HG02798 (cell line): Measurements from ENCODE around the gene SLC6A20.
"Not testable (repeated sequence)": the region's sequence is repeated elsewhere in the genome, so short reads cannot be mapped to it uniquely, and the experiment has no call there.

Experiments used
- ATAC-seq: cut with Tn5 transposase; IDR thresholded peaks from one replicate; pipeline ENCODE4 v1.9.1; 2021; ENCODE audit warnings: mild to moderate bottlenecking; ENCODE audit not compliant: unreplicated experiment, poor library complexity

SLC6A20 gene

GRCh38 chr3:45762647-45763302 is 33.6 kb downstream of the SLC6A20 start:
- no peak for ATAC-seq

DNA sequence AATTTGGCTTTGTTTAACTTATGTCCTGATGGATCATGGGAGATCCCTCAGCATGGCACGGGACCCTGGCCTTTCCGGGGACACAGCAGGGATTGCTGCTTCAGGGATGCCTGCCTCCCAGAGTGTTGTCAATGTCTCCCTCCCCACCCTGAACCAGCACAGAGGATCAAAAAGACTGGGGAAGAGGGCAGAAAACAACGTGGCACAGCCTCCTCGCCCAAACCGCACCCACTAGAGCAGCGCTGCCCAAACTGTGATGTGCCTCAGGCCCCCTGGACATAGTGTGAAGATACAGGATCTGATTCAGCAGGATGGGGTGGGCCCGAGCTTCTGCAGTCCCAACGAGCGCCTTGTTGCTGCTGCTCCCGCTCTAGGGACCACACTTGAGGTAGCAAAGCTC is 34.5 kb downstream of the SLC6A20 start:
- no peak for ATAC-seq

- no peak for ATAC-seq
These were observed 35.2 kb downstream of the SLC6A20 start for GRCh38 chr3:45760878-45761711.

- no peak for ATAC-seq
These were observed 36.5 kb downstream of the SLC6A20 start for GRCh38 chr3:45759851-45760250.

DNA sequence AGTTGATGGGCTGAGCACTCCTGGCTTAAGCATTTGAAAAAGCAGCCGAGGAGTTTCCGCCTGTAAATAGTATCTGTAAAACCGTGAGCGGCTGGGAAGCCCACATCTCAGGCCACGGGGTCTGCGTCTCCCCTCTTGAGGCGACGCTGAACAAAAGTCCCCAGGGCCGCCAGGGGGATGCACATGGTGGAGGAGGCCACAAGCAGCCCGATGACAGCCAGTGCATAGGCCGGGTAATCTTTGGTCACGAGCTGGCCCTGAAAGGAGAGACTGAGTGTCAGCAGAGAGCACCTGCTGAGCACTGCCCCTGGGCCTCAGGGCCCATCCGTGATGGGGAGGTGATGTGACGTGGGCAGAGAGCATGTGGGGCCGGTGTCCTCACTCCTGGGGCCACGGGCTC is 37.5 kb downstream of the SLC6A20 start:
- no peak for ATAC-seq

DNA sequence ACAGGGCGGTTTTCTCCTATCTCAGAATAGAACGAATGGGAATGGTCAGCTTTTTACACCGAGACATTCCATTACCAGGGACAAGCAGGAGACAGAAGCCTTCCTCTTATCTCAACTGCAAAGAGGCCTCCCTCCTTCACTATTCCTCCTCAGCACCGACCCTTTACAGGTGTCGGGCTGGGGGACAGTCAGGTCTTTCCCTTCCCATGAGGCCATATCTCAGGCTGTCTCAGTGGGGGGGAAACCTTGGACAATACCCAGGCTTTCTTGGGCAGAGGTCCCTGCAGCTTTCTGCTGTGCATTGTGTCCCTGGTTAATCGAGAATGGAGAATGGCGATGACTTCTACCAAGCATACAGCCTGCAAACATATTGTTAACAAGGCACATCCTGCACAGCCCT is 39.2 kb downstream of the SLC6A20 start:
- not testable (repeated sequence) for ATAC-seq

DNA sequence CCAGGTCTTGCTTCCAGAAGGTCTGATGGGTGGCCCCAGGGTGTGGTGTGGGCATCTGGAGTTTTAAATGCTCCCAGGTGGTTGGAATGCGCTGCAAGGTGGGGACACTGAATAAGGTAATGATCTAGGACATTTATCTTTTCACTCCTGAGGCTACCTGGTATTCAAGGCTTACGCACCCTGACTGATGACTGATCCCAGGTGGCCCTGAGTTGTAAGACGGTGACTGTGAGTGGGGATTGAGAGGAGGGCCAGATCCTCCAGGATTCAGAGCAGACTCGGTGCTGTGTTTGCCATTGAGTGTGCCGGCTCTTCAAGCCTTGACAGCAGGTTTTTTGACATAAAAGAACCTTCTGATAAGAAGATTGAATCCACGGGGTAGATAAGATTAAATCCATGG is 40.3 kb downstream of the SLC6A20 start:
- no peak for ATAC-seq

DNA sequence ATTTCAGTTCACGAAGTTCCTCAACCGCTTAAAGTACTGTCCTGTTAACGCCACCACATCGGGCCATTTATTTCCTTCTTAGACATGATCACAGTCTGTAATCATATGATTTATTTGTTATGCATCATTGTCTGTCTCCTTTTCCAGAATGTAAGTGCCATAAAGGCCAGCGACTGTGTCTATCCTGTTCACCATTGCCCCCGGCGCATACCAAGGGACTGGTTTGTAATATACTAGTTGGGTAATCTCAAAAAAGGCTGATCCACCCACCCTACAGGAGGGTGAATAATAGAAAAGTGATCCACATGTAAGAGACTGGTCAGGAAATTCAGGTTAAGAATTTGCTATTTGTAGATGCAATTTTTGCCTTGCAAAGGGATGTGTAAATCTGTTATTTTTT is 41.9 kb downstream of the SLC6A20 start:
- no peak for ATAC-seq

GRCh38 chr3:45753095-45753494 is 43.2 kb downstream of the SLC6A20 start:
- no peak for ATAC-seq

DNA sequence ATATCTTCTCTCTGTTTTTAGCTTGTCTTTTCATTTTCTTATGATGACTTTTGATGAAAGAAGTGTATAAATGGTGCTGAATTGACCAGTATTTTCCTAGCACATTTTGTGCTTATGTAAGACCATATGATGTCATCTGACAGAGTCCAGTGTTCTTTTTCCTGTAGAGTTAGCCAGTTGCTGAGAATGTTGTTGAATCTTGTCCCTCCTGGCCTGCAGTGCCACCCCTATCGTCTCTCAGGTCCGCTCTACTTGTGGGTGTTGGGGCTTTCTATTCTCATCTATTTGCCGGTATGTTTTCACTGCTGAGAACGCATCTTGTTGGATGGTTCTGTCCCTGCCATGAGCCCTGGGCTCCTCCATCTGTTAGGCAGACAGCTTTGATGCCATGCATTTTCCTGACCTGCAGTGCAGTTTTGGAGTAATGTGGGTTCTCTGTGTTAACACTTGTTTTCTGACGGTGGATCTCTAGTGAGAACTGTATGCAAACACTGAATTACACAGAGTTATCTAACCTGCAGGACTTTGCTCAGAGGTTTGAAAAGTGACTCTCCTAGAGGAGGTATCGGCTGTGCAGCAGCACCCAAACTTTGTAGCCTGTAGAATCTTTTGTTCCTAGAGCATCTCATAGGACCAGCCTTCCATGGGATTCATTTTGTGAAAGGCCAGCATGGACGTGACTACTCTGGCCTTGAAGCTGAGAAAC is 44.6 kb downstream of the SLC6A20 start:
- ATAC-seq: no peak

- no peak for ATAC-seq
These were observed 46.5 kb downstream of the SLC6A20 start for GRCh38 chr3:45749880-45750279.

DNA sequence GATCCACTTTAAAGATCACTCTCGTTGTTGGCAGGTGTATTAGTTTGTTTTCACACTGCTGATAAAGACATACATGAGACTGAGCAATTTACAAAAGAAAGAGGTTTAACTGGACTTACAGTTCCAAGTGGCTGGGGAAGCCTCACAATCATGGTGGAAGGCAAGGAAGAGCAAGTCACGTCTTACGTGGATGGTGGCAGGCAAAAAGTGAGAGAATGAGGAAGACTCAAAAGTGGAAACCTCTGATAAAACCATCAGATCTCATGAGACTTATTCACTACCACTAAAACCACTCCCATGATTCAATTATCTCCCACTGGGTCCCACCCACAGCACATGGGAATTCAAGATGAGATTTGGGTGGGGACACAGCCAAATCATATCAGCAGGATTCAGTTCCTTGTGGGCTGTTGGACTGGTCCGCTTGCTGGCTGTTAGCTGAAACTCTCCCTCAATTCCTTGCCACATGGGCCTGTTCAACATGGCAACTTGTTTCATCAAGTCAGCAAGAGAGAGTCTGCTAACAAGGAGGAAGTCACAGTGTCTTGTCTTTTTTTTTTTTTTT is 47.2 kb downstream of the SLC6A20 start:
- not testable (repeated sequence) for ATAC-seq

- no peak for ATAC-seq
These were observed 48.3 kb downstream of the SLC6A20 start for GRCh38 chr3:45748068-45748467.

DNA sequence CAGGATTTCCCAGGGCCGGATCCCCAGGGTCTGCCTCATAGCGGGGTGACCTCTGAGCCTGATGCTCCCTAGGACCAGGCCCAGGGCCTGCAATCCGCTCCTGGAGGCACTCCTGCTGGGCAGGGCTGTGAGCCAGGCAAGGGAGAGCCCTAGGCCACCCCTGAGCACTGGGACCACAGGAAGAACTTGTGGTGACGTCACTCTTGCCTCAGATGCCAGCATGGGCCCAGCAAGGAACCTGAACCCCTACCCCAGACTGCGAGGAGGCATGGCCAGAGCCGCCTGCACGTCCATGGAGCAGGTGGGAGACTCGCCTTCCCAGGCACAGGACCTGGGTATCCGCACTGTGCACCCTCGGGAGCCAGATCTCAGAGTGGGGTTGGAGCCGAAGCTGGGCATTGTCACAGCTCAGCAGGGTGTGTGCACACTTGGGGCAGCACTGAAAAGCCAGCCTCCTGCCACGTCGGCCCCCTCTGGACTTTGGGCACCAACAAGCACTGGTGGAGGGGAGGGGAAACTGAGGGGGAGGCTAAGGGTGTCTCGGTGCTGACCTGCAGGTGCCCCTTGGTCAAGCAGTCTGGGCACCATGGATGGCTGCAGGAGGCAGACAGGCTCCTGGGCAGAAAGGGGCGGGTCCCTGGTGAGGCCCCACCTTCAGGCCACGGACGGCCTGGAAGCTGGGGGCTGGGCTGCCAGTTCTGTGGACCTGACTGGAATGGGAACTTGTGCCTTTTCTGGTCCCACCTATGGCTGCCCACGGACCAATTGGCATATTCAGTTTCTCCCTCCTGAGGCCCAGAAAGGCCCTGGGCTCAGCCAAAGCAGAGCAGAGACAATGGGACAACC is 49.3 kb downstream of the SLC6A20 start:
- no peak for ATAC-seq

- ATAC-seq: no peak
These were observed 50.1 kb downstream of the SLC6A20 start for GRCh38 chr3:45746165-45746776.

DNA sequence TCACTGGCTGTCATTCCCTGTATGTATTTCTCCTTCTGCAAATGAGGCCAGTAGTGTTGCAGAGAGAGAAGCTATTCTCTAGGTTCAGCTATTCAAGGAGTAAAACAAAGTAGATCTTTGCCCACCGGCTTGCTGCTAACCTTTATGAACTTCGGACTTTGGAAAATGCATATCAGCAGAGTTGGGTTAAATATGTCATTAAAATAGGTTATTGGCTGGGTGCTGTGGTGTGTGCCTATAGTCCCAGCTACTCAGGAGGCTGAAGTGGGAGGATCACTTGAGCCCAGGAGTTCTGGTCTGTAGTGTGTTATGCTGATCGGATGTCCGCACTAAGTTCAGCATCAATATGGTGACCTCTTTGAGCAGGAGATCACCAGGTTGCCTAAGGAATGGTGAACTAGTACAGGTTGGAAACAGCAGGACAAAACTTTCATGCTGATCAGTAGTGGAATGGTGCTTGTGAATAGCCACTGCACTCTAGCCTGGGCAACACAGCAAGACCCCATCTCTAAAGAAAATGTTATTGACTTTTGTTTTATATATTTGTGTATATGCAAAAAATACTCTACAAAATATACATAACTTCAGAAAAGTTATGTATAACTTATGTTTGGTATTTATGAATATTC is 53.8 kb downstream of the SLC6A20 start:
- ATAC-seq: no peak

DNA sequence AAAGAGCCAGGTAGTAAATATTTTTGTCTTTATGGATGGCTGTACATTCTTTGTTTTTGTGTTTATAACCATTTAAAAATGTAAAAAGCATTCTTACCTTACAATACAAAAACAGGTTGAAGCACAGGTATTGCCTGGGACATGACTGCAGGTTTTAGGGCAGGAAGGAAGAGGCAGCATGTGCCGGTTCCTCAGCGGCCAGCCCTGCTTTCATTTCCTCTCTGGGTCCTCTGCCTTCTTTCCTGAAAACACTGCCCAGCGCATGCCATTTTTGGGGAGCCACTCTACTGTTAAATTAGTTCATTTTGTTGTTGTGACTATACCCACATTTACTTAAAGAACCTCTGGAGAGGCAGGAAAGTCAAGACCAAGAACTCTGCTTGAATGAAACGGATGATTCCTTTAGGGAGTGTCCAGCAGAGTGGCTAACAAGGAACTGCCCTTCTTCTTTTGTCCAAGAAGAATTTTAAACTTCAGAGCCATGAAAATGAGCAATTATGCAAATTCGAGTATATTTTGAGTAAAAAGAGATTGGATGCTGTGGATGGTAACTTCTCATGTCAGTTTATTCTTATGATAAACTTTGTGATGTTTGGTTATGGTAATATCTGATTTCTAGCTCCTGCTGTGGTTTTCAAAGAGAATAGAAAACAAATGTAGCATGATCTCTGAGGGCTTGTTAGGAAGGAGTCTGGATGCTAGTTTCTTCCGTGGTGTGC is 54.4 kb downstream of the SLC6A20 start:
- no peak for ATAC-seq

GRCh38 chr3:45741247-45741646 is 55.1 kb downstream of the SLC6A20 start:
- ATAC-seq: no peak

GRCh38 chr3:45739991-45740390 is 56.3 kb downstream of the SLC6A20 start:
- no peak for ATAC-seq
